NCI-H1417 (cell line): ENCODE data around the gene WDFY3.

ENCODE experiments used
- DNase-seq, 3 experiments: peaks; one replicate each; lab custom pipeline; 2025; lab: John Stamatoyannopoulos, UW

The WDFY3 gene

GRCh38 chr4:84792366-84793301, 173.9 kb downstream of the WDFY3 start:
- no peak for DNase-seq

- DNase-seq = peak in 1 of 3 experiments; percentile 51
Measured at GRCh38 chr4:84790769-84791565, 175.5 kb downstream of the WDFY3 start.

- no peak for DNase-seq
Measured at GRCh38 chr4:84786478-84786877, 180.0 kb downstream of the WDFY3 start.

GRCh38 chr4:84782517-84782916, 184.0 kb downstream of the WDFY3 start:
- no peak for DNase-seq

GRCh38 chr4:84780719-84781118, 185.8 kb downstream of the WDFY3 start:
- DNase-seq = no peak

GRCh38 chr4:84778041-84778440, 188.4 kb downstream of the WDFY3 start:
- DNase-seq = no peak

GRCh38 chr4:84767168-84767567, 199.3 kb downstream of the WDFY3 start:
- no peak for DNase-seq

- no peak for DNase-seq
Measured at GRCh38 chr4:84753321-84753972, 213.0 kb downstream of the WDFY3 start.

GRCh38 chr4:84751707-84752106, 214.8 kb downstream of the WDFY3 start:
- DNase-seq = no peak

- DNase-seq = no peak
Measured at GRCh38 chr4:84750960-84751283, 215.6 kb downstream of the WDFY3 start.

- DNase-seq = peak; percentile 6 to 70 (median 56)
Measured at GRCh38 chr4:84750260-84750959, 216.1 kb downstream of the WDFY3 start.

GRCh38 chr4:84740057-84740456, 226.4 kb downstream of the WDFY3 start:
- no peak for DNase-seq

- no peak for DNase-seq
Measured at GRCh38 chr4:84738622-84739021, 227.9 kb downstream of the WDFY3 start.

- DNase-seq = no peak
Measured at GRCh38 chr4:84737656-84738055, 228.8 kb downstream of the WDFY3 start.

GRCh38 chr4:84734037-84734436, 232.5 kb downstream of the WDFY3 start:
- DNase-seq = no peak

- DNase-seq = no peak
Measured at GRCh38 chr4:84733343-84734033, 233.0 kb downstream of the WDFY3 start.

- DNase-seq = no peak
Measured at GRCh38 chr4:84730375-84730774, 236.1 kb downstream of the WDFY3 start.

- no peak for DNase-seq
Measured at GRCh38 chr4:84727491-84727890, 239.0 kb downstream of the WDFY3 start.

- DNase-seq = no peak
Measured at GRCh38 chr4:84726356-84726755, 240.1 kb downstream of the WDFY3 start.

- DNase-seq = peak in 1 of 3 experiments; percentile 52
Measured at GRCh38 chr4:84722720-84723119, 243.8 kb downstream of the WDFY3 start.

- no peak for DNase-seq
Measured at GRCh38 chr4:84719115-84719514, 247.4 kb downstream of the WDFY3 start.
